Smooth muscle cell (in vitro differentiated cells): ENCODE measurements around the gene CAPZA3. TPM values are rescaled to one million over a fixed set of nuclear protein-coding genes. Genes with fewer than 3 reads are reported as not detected.

Source experiments
- DNase-seq: peaks from one replicate; lab custom pipeline; 2025; ENCODE audit not compliant: unreplicated experiment; lab: John Stamatoyannopoulos, UW
- H2AFZ ChIP-seq: fragments of 200-600 bp; sonication (generic); 2 replicates; pipeline ENCODE4 v1.6.0; 2016; ENCODE audit warnings: antibody characterized with exemption, low read depth, mild to moderate bottlenecking
- H3F3A ChIP-seq: fragments of 200-600 bp; sonication (generic); 2 replicates; pipeline ENCODE4 v1.6.0; 2017; ENCODE audit warnings: antibody characterized with exemption, low read depth
- H3K27ac ChIP-seq: fragments of 200-600 bp; sonication (generic); 2 replicates; pipeline ENCODE4 v1.5.1; 2016; ENCODE audit warnings: low read depth, mild to moderate bottlenecking
- H3K27me3 ChIP-seq: fragments of 200-600 bp; sonication (generic); 2 replicates; pipeline ENCODE4 v1.6.1; 2016; ENCODE audit warnings: low read depth, mild to moderate bottlenecking
- H3K36me3 ChIP-seq: fragments of 200-600 bp; sonication (generic); 2 replicates; pipeline ENCODE4 v1.5.1; 2016; ENCODE audit warnings: low read depth
- H3K4me1 ChIP-seq: fragments of 200-600 bp; sonication (generic); 2 replicates; pipeline ENCODE4 v1.5.1; 2016; ENCODE audit warnings: low read depth
- H3K4me2 ChIP-seq: fragments of 200-600 bp; sonication (generic); 2 replicates; pipeline ENCODE4 v1.6.0; 2016; ENCODE audit warnings: mild to moderate bottlenecking
- H3K4me3 ChIP-seq: fragments of 200-600 bp; sonication (generic); 2 replicates; pipeline ENCODE4 v1.5.1; 2016; ENCODE audit warnings: mild to moderate bottlenecking
- H3K79me2 ChIP-seq: fragments of 200-600 bp; sonication (generic); 2 replicates; pipeline ENCODE4 v1.6.0; 2016; ENCODE audit warnings: low read depth, mild to moderate bottlenecking
- H3K9ac ChIP-seq: fragments of 200-600 bp; sonication (generic); 2 replicates; pipeline ENCODE4 v1.6.0; 2016; ENCODE audit warnings: low read depth
- H3K9me3 ChIP-seq: fragments of 200-600 bp; sonication (generic); replicated peaks from 2 replicates; pipeline ENCODE4 v1.5.1; 2016; ENCODE audit warnings: low read depth
- H4K20me1 ChIP-seq: fragments of 200-600 bp; sonication (generic); 2 replicates; pipeline ENCODE4 v1.6.0; 2016; ENCODE audit warnings: low read depth
- CTCF ChIP-seq: fragments of 200-600 bp; sonication (generic); IDR thresholded peaks from 2 replicates; pipeline ENCODE4 v1.5.1; 2017; ENCODE audit warnings: borderline replicate concordance, mild to moderate bottlenecking, antibody characterized with exemption; ENCODE audit not compliant: insufficient read depth, poor library complexity, severe bottlenecking
- whole genome bisulfite sequencing: methylation state at CpG from one replicate; pipeline ENCODE4 v1.1.7; 2016; ENCODE audit warnings: low lambda C conversion rate; 5-methylcytosine and 5-hydroxymethylcytosine counted together
- polyA plus RNA-seq: library from polyadenylated mRNA; unstranded; fragments of >200 nt; fragmentation: Nextera tagmentation; extraction: Ambion mirVana; gene quantifications from 2 replicates; pipeline ENCODE4 v1.2.1, GENCODE V29; 2016
- total RNA-seq: library from RNA; depleted of rRNA; stranded (reverse); fragments of >200 nt; gene quantifications from 2 replicates; pipeline ENCODE4 v1.2.3, GENCODE V29; 2014

CAPZA3 gene
- total and polyA plus RNA-seq, 2 experiments from 2014 or later, result 0.19 TPM; not detected in 1

- Histone ChIP-seq H3K27ac (no peak overlapping the region), H3K9me3 (no peaks in the 10 kb centered on the region), H4K20me1 (no peaks in the 10 kb centered on the region), H3F3A (no peaks in the 10 kb centered on the region), H3K4me1 (no peaks in the 10 kb centered on the region), H2AFZ (no peak overlapping the region), H3K4me2 (no peak overlapping the region), H3K4me3 (no peak overlapping the region), H3K9ac (no peak overlapping the region), H3K79me2 (no peaks in the 10 kb centered on the region), H3K27me3 (no peaks in the 10 kb centered on the region), H3K36me3 (no peaks in the 10 kb centered on the region)
- no peak for TF ChIP-seq CTCF
- DNase-seq, result no peak
Measured at GRCh38 chr12:18696971-18697602, 40.8 kb upstream of the CAPZA3 start.

DNA sequence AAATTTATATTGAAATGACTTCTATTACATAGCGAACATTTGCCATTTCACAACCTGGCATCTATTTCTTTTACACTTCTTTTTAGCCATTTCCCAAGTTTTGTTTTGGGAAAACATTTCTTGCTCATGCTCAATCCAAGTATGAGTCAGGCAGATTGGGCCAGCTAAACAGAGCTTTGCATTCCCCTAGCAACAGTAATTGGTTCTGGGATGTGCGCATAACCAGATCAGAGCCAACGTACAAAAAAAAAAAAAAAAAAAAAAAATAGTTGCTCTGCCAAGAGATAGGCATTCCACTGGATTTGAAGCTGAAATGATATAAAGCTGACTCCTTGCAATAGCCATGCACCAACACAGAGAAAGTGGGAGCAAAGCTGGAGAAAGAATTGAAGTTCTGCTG is 37.6 kb upstream of the CAPZA3 start:
- Histone ChIP-seq H2AFZ (no peak overlapping the region), H4K20me1 (no peaks in the 10 kb centered on the region), H3K27ac (no peak overlapping the region), H3K79me2 (no peaks in the 10 kb centered on the region), H3K4me3 (no peak overlapping the region), H3K4me2 (no peak overlapping the region), H3K4me1 (peaks cover 4% of the 10 kb centered on the region), H3F3A (no peaks in the 10 kb centered on the region), H3K9me3 (no peaks in the 10 kb centered on the region), H3K9ac (no peak overlapping the region), H3K27me3 (no peaks in the 10 kb centered on the region), H3K36me3 (no peaks in the 10 kb centered on the region)
- WGBS, result 60% methylated on average over 3 of the region's 3 CpGs
- DNase-seq, result no peak
- no peak for TF ChIP-seq CTCF

DNA sequence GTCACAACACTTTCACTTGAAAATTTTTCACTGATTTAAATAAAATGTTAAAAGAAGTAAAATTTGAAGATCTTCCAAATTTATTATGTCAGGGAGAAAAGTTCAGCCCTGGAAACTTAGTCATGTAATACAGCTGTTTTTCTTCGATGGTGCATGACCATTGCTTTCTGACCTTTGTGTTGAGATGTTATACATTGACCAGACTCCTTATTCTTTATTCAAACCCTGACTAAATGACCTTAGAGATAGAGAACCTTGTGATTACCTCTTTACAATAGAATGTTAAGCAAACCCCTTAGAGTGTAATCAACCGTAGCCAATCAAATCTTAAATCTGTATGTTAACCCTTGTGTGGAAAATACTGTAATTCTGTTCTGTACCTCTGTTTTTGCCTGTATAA is 34.6 kb upstream of the CAPZA3 start:
- no peaks in the 10 kb centered on the region for H3F3A ChIP-seq
- H3K36me3 ChIP-seq, result no peaks in the 10 kb centered on the region
- no peak overlapping the region for H3K4me3 ChIP-seq
- H3K27me3 ChIP-seq, result no peaks in the 10 kb centered on the region
- WGBS, result 79% methylated on average over 2 of the region's 2 CpGs
- H3K4me1 ChIP-seq, result peaks cover 4% of the 10 kb centered on the region
- no peak for DNase-seq
- no peaks in the 10 kb centered on the region for H3K79me2 ChIP-seq
- H3K9ac ChIP-seq, result no peak overlapping the region
- H3K9me3 ChIP-seq, result peaks cover 4% of the 10 kb centered on the region
- H3K4me2 ChIP-seq, result no peak overlapping the region
- H4K20me1 ChIP-seq, result no peaks in the 10 kb centered on the region
- no peak overlapping the region for H3K27ac ChIP-seq
- TF ChIP-seq CTCF, result no peak
- no peak overlapping the region for H2AFZ ChIP-seq

DNA sequence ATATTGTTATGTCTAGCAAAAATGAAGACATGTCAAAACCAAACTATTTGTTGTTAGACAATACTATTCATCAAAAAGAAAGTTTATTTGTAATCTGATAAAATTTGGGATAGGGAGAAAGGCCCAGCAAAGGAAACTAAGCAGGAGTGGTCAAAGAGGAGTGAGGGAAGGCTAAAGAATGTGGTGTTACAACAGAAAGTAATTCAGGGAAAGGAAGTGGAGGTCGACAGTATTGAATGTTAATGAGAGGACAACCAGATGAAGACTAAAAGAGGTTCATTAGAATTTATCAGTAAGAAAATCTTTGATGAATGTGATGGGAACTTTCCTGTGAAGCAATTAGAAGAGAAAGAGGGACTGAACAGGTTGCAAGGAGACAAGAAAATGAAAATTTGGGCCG is 34.0 kb upstream of the CAPZA3 start:
- no peak overlapping the region for H3K4me3 ChIP-seq
- no peak overlapping the region for H3K9ac ChIP-seq
- peaks cover 4% of the 10 kb centered on the region for H3K9me3 ChIP-seq
- 61% methylated on average over 2 of the region's 2 CpGs for WGBS
- H4K20me1 ChIP-seq, result no peaks in the 10 kb centered on the region
- H3K4me1 ChIP-seq, result peaks cover 4% of the 10 kb centered on the region
- H3K27ac ChIP-seq, result no peak overlapping the region
- no peak for DNase-seq
- no peaks in the 10 kb centered on the region for H3K36me3 ChIP-seq
- H3F3A ChIP-seq, result no peaks in the 10 kb centered on the region
- no peak overlapping the region for H3K4me2 ChIP-seq
- TF ChIP-seq CTCF, result no peak
- H3K79me2 ChIP-seq, result no peaks in the 10 kb centered on the region
- H2AFZ ChIP-seq, result no peak overlapping the region
- no peaks in the 10 kb centered on the region for H3K27me3 ChIP-seq
